Ishikawa (cell line): ENCODE data around the gene FRS3.
A peak's percentile ranks its signal among the peaks of the same experiment; 100 is the strongest.

Source experiments
- CEBPB ChIP-seq: IDR thresholded peaks from 2 replicates; pipeline ENCODE4 v1.6.1; 2012
- CREB1 ChIP-seq: IDR thresholded peaks from 2 replicates; pipeline ENCODE4 v1.6.1; 2012; ENCODE audit warnings: low read depth
- EGR1 ChIP-seq: IDR thresholded peaks from 2 replicates; pipeline ENCODE4 v1.6.1; 2012
- EP300 ChIP-seq: IDR thresholded peaks from 2 replicates; pipeline ENCODE4 v1.6.1; 2012; ENCODE audit warnings: borderline replicate concordance
- FOXM1 ChIP-seq: IDR thresholded peaks from 2 replicates; pipeline ENCODE4 v1.6.1; 2012; ENCODE audit warnings: low read depth, borderline replicate concordance
- NFIC ChIP-seq: IDR thresholded peaks from 2 replicates; pipeline ENCODE4 v1.6.1; 2012
- RAD21 ChIP-seq: IDR thresholded peaks from 2 replicates; pipeline ENCODE4 v1.6.1; 2012; ENCODE audit warnings: low read depth
- TAF1 ChIP-seq: IDR thresholded peaks from 2 replicates; pipeline ENCODE4 v1.6.1; 2012; ENCODE audit warnings: low read depth, mild to moderate bottlenecking
- TCF12 ChIP-seq: IDR thresholded peaks from 2 replicates; pipeline ENCODE4 v1.6.1; 2012; ENCODE audit warnings: low read depth
- TEAD4 ChIP-seq: IDR thresholded peaks from 2 replicates; pipeline ENCODE4 v1.6.1; 2012
- YY1 ChIP-seq: IDR thresholded peaks from 2 replicates; pipeline ENCODE4 v1.6.1; 2012; ENCODE audit warnings: low read depth
- ZBTB7A ChIP-seq: IDR thresholded peaks from 2 replicates; pipeline ENCODE4 v1.6.1; 2012; ENCODE audit warnings: low read depth
- TF ChIP-seq, protein P1 (sequence below): IDR thresholded peaks from 2 replicates; pipeline ENCODE4 v1.6.1; 2012; ENCODE audit warnings: low read depth, mild to moderate bottlenecking
- TF ChIP-seq, protein P2 (sequence below): IDR thresholded peaks from 2 replicates; pipeline ENCODE4 v1.6.1; 2012
- TF ChIP-seq, protein P3 (sequence below): IDR thresholded peaks from 2 replicates; pipeline ENCODE4 v1.6.1; 2012

Gene FRS3

DNA sequence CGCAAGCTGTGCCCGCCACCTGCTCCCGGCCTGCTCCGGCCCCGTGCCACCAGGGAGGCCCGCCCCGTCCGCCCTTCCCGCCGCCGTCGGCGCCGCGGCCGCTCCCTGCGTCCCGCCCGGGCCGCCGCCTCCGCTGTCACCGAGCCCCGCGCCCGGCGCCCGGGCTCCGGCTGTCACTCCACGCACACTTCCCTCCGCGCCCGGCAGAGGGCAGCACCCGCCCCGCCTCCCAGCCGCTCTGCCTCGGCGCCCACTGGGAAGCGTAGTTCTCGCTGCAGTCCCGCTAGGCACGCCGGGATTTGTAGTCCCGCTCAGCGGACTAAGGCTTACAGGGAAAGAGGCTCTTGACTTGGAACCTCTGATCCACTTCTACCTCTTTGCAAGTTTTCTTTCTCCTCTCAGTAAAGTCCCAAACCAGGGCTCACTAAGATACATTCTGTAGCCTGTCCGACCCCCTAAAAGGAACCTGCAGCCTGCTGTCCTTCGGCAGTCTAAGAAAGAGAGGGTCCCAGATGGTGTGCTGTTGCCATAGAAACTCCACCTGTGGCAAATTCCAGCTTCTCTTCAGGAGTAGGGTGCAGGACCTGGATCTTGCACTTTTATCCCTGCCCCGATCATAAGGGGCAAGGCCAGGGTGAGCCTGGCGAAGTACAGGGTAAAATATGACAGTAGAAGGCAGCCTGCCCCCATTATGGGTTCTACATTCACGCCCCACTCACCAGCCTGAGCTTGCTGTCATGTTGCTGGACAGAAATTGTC is 44.1 kb downstream of the FRS3 start, which contains the start of gene TFEB:
TFEB (minus strand) TSS at position 182 of the 759 bp plus-strand sequence. CDS start 44,395 bp downstream, outside the sequence.
- TF ChIP-seq TCF12: peak; percentile 66
- TF ChIP-seq CEBPB: no peak
- TF ChIP-seq, protein P1, sequence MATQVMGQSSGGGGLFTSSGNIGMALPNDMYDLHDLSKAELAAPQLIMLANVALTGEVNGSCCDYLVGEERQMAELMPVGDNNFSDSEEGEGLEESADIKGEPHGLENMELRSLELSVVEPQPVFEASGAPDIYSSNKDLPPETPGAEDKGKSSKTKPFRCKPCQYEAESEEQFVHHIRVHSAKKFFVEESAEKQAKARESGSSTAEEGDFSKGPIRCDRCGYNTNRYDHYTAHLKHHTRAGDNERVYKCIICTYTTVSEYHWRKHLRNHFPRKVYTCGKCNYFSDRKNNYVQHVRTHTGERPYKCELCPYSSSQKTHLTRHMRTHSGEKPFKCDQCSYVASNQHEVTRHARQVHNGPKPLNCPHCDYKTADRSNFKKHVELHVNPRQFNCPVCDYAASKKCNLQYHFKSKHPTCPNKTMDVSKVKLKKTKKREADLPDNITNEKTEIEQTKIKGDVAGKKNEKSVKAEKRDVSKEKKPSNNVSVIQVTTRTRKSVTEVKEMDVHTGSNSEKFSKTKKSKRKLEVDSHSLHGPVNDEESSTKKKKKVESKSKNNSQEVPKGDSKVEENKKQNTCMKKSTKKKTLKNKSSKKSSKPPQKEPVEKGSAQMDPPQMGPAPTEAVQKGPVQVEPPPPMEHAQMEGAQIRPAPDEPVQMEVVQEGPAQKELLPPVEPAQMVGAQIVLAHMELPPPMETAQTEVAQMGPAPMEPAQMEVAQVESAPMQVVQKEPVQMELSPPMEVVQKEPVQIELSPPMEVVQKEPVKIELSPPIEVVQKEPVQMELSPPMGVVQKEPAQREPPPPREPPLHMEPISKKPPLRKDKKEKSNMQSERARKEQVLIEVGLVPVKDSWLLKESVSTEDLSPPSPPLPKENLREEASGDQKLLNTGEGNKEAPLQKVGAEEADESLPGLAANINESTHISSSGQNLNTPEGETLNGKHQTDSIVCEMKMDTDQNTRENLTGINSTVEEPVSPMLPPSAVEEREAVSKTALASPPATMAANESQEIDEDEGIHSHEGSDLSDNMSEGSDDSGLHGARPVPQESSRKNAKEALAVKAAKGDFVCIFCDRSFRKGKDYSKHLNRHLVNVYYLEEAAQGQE: no peak
- 0 out of 2 replicates have a peak, but pooled peaks have one; percentile 47 for TF ChIP-seq TAF1
- TF ChIP-seq FOXM1: no peak
- no peak; the same call in 1 of the 2 replicates for TF ChIP-seq EGR1
- TF ChIP-seq ZBTB7A: no peak
- TF ChIP-seq, protein P2, sequence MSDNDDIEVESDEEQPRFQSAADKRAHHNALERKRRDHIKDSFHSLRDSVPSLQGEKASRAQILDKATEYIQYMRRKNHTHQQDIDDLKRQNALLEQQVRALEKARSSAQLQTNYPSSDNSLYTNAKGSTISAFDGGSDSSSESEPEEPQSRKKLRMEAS: peak; percentile 73
- no peak for TF ChIP-seq EP300
- TF ChIP-seq, protein P3, sequence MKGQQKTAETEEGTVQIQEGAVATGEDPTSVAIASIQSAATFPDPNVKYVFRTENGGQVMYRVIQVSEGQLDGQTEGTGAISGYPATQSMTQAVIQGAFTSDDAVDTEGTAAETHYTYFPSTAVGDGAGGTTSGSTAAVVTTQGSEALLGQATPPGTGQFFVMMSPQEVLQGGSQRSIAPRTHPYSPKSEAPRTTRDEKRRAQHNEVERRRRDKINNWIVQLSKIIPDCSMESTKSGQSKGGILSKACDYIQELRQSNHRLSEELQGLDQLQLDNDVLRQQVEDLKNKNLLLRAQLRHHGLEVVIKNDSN: peak; percentile 30; the same call in 1 of the 2 replicates
- TF ChIP-seq RAD21: peak; percentile 48; the same call in 1 of the 2 replicates
- TF ChIP-seq CREB1: peak; percentile 33; the same call in 1 of the 2 replicates
- TF ChIP-seq NFIC: no peak
- TF ChIP-seq TEAD4: no peak
- peak; percentile 78 for TF ChIP-seq YY1

DNA sequence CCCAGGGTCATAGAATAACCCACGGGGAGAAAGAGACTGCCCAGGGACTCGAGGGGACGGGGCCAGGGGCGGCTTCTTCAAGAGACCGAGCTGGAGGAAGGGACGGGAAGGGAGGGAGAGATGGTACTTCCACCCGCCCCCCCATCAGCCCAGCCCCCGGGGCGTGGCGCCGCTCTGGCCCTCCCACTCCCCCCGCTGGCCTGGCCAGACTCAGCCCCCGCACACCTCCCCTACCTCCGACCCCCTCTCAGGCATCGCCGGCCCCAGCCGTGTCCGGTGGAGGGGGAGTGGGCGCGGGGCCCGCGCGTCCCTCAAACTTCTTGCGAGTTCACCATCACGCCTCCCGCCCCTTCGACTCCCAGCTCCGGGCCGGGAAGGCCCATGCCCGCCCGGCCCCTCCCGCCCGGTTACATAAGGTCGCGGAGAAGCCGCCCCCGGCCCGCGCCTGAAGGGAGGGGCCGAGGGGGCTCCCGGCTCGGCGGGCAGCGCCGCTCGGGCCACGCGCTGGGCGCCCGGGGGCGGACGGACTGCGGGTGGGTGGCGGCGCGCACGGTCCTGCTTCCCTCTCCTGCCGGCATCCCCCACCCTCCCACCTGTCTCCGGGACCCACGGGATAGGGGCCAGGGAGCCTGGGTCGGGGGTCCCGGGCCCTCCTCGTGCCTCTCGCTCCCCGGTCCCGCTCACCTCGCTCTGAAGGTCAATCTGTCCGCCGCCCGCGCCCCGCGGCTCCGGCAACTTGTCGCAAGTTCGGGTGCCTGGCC is 44.9 kb downstream of the FRS3 start:
- no peak for TF ChIP-seq TEAD4
- TF ChIP-seq ZBTB7A: peak; percentile 96; the same call in 1 of the 2 replicates
- TF ChIP-seq TAF1: no peak
- TF ChIP-seq, protein P3: no peak

DNA sequence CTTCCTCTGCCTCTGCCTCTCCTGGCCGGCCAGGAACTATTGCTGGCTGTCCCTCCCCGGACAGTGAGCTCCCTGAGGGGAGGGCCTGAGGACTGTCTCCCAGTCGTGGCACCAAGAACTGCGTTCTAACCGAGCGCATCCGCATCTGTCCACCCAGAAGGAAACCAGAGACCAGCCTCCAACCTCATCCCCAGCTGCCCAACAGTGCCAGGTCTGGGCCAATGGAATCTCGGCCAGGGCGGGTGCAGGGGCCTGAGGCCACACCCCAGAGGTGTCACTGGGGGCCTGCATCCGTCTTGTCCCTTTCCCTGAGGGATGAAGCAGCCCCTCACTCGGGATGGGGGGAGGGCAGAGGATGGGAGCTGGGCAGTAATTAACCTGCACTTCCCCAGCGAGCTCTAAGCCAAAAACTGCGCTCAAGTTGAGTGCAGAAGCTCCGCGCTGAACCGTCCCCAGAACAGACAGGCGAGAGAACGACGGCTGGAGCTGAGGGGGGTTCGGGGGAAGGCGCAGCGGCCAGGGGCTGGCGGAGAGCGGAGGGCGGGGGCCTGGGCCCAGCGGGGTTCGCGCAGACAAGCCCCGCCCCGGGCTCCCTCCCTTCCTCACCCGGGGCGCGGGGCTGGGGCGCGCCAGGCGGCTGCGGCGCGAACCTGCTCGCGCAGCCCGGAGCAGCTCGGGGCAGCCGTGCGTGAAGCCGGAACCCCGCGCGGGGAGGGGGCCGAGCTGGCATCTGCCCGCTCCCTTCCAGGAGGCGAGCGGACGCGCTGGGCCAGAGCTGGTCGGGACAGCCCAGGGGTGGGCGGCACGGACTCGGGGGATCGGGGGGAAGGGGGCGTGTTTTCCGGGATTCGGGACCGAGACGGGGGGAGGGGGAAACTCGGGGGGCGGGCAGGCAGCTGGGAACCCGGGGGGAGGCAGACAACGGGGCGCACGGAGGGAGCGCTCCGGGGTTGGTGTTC is 45.7 kb downstream of the FRS3 start:
- TF ChIP-seq RAD21 (no peak), ZBTB7A (0 out of 2 replicates have a peak, but pooled peaks have one; percentile 24), TCF12 (peak; percentile 15; the same call in 1 of the 2 replicates), EGR1 (no peak), EP300 (peak; percentile 14; the same call in 1 of the 2 replicates), TEAD4 (peak; percentile 36; the same call in 1 of the 2 replicates), FOXM1 (no peak)
- TF ChIP-seq, protein P2: peak; percentile 32

DNA sequence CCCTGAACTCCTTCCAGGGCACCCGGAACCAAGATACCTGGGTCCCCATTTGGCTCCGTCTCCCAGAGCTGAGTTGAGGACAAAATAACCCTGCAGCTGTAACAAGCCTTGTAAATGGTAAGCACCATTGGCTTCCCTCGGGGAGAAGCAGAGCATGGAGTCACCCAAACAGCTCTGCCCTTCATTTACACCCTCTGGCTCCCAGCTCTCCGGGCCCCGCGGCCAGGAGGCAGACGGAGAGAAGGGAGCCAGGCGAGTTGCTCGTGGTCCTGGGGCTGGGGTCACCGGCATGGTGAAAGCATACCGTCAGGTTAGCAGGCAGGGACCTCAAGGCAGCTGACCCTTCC is 46.4 kb downstream of the FRS3 start:
- TF ChIP-seq EGR1: no peak
- TF ChIP-seq TEAD4: no peak
- TF ChIP-seq RAD21: no peak
- no peak for TF ChIP-seq NFIC
- no peak for TF ChIP-seq TAF1
- TF ChIP-seq ZBTB7A: no peak
- TF ChIP-seq TCF12: no peak
- no peak for TF ChIP-seq CREB1
- TF ChIP-seq CEBPB: no peak
- TF ChIP-seq, protein P1: no peak
- TF ChIP-seq, protein P2: no peak
